ENCODE results near the gene FBXL20. TPM values are rescaled to one million over a fixed set of nuclear protein-coding genes. Genes with fewer than 3 reads are reported as not detected.

Gene FBXL20
- total and polyA plus RNA-seq, 10 of the 15 experiments (the other 5 are each of a cell fraction or from before 2014, with no cell fraction given) = 1.2 to 8.3 (median 4.4) TPM

- no peak for FAIRE-seq
- in situ Hi-C loops (cut with MboI) = no loop called here
- BruUV-seq (replicated peaks) = no TSS peak
- H3K4me2 ChIP-seq (ENCODE audit: control insufficient read depth, insufficient read depth) = no peak overlapping the region
- no peak overlapping the region for H3K27ac ChIP-seq (ENCODE audit: control insufficient read depth, insufficient read depth)
- H3K9ac ChIP-seq (ENCODE audit: control insufficient read depth, insufficient read depth, low read length) = no peak overlapping the region
- H3K27me3 ChIP-seq (replicated peaks in 1 of 2; ENCODE audit: control insufficient read depth in 2 of 2, insufficient read depth in 2 of 2, low read length in 1 of 2) = no peaks in the 10 kb centered on the region
- 88% methylated on average over 6 of the region's 6 CpGs for WGBS (ENCODE audit: insufficient coverage, insufficient replicate concordance, low lambda C conversion rate, missing lambda C conversion rate)
- no peaks in the 10 kb centered on the region; the same call in 1 of the 2 replicates for H3K4me1 ChIP-seq (ENCODE audit: control insufficient read depth, insufficient read depth, low read length)
- CTCF ChIA-PET = interaction anchor here (0.7 kb wide), 1 partner anchor 574 kb away, joined by 3 read pairs; no protein-coding TSS in a partner anchor
- no peaks in the 10 kb centered on the region for H3K36me3 ChIP-seq (ENCODE audit: control insufficient read depth in 2 of 2, insufficient read depth in 2 of 2, low read length in 1 of 2)
- DNase-seq (ENCODE audit: low read depth, low spot score) = no peak
- no peaks in the 10 kb centered on the region for H3K9me3 ChIP-seq (replicated peaks; ENCODE audit: control insufficient read depth, insufficient read depth, low read length)
- RAD21 ChIA-PET (ENCODE audit: unreplicated experiment) = no interaction called here
- ATAC-seq = no peak
- H3K79me2 ChIP-seq (ENCODE audit: control insufficient read depth, insufficient read depth, low read length) = no peaks in the 10 kb centered on the region; the same call in 1 of the 2 replicates
- no peak overlapping the region for H2AFZ ChIP-seq (ENCODE audit: control insufficient read depth, low read depth, low read length)
- H3K4me3 ChIP-seq = no peak overlapping the region
- H4K20me1 ChIP-seq (ENCODE audit: control insufficient read depth, insufficient read depth) = no peaks in the 10 kb centered on the region
- intact Hi-C loops (cut with micrococcal nuclease; ENCODE audit: unreplicated experiment) = no loop called here
- POLR2A ChIA-PET = no interaction called here
- SMC1A ChIA-PET (ENCODE audit: uncharacterized antibody, unreplicated experiment) = no interaction called here
- TF ChIP-seq IRF5 (IDR thresholded peaks at IDR 0.05; ENCODE audit: borderline replicate concordance) (no peak), CTCF (IDR thresholded peaks at IDR 0.05 in 2 of 3, conservative IDR thresholded peaks at IDR 0.05 in 1 of 3; ENCODE audit: control insufficient read depth in 2 of 3, extremely low read depth in 1 of 3, insufficient read depth in 1 of 3, low read depth in 3 of 3, low read length in 3 of 3) (no peak), KLF5 (IDR thresholded peaks at IDR 0.05; ENCODE audit: partially characterized antibody) (no peak), BMI1 (IDR thresholded peaks at IDR 0.05; ENCODE audit: borderline replicate concordance) (no peak), IRF4 (IDR thresholded peaks at IDR 0.05; ENCODE audit: low read depth, low read length) (no peak), MXI1 (IDR thresholded peaks at IDR 0.05; ENCODE audit: low read depth, low read length) (no peak), MEF2A (IDR thresholded peaks at IDR 0.05; ENCODE audit: insufficient read depth, low read depth, low read length) (no peak), PAX8 (IDR thresholded peaks at IDR 0.05) (no peak), NRF1 (conservative IDR thresholded peaks at IDR 0.05; ENCODE audit: low read depth, low read length) (no peak), GABPA (IDR thresholded peaks at IDR 0.05; ENCODE audit: low read depth) (no peak), ZNF207 (IDR thresholded peaks at IDR 0.05; ENCODE audit: borderline replicate concordance) (no peak), RB1 (IDR thresholded peaks at IDR 0.05; ENCODE audit: borderline replicate concordance) (no peak), EED (IDR thresholded peaks at IDR 0.05; ENCODE audit: low read depth) (no peak), HDAC2 (IDR thresholded peaks at IDR 0.05) (no peak), ATF7 (IDR thresholded peaks at IDR 0.05; ENCODE audit: low read depth) (no peak), DPF2 (IDR thresholded peaks at IDR 0.05) (no peak), ATF2 (IDR thresholded peaks at IDR 0.05; ENCODE audit: low read length) (no peak), ZNF592 (IDR thresholded peaks at IDR 0.05) (no peak)
Observed at GRCh38 chr17:39385040-39385439, 16.4 kb downstream of the FBXL20 start.

All from GM12878 (cell line).